Calu3 (cell line): Measurements from ENCODE around the gene SH3BP1. TPM values are rescaled to one million over a fixed set of nuclear protein-coding genes. Genes with fewer than 3 reads are reported as not detected.

Experiments
- BruUV-seq: library from RNA; stranded (reverse); fragments of 400-500 nt; replicated peaks from 2 replicates; lab custom pipeline; 2021; lab: Mats Ljungman, UMichigan
- CTCF ChIA-PET: fragments of 300-600 bp; sonication (Branson Sonifier 250); formaldehyde crosslinking; loops from one replicate; lab custom pipeline; 2022; ENCODE audit warnings: antibody characterized with exemption; lab: Charles Lee
- DNase-seq: peaks from one replicate; pipeline ENCODE4 v3.0.0; 2022
- H3K27ac Mint-ChIP-seq: one replicate; pipeline ENCODE4 v1.8.0; 2022; ENCODE audit warnings: mixed read lengths; ENCODE audit not compliant: unreplicated experiment
- H3K27me3 Mint-ChIP-seq: one replicate; pipeline ENCODE4 v1.8.0; 2022; ENCODE audit warnings: mixed read lengths; ENCODE audit not compliant: unreplicated experiment
- H3K36me3 Mint-ChIP-seq: one replicate; pipeline ENCODE4 v1.8.0; 2022; ENCODE audit warnings: mild to moderate bottlenecking, moderate library complexity, mixed read lengths; ENCODE audit not compliant: insufficient read depth, unreplicated experiment
- H3K4me1 Mint-ChIP-seq: one replicate; pipeline ENCODE4 v1.8.0; 2022; ENCODE audit warnings: mild to moderate bottlenecking, low read depth, mixed read lengths; ENCODE audit not compliant: unreplicated experiment
- H3K4me3 Mint-ChIP-seq: one replicate; pipeline ENCODE4 v1.8.0; 2022; ENCODE audit warnings: mild to moderate bottlenecking, low read depth, moderate library complexity, mixed read lengths; ENCODE audit not compliant: unreplicated experiment
- H3K9me3 Mint-ChIP-seq: one replicate; pipeline ENCODE4 v1.8.0; 2022; ENCODE audit warnings: low read depth, mixed read lengths; ENCODE audit not compliant: unreplicated experiment
- CTCF ChIP-seq: fragments of 200-600 bp; IDR thresholded peaks from one replicate; pipeline ENCODE4 v1.8.0; 2022; ENCODE audit warnings: antibody characterized with exemption; ENCODE audit not compliant: unreplicated experiment
- intact Hi-C: fragments of 100-400 bp; cut with micrococcal nuclease; formaldehyde crosslinking; loops from one replicate; pipeline ENCODE4 v1.10.0; 2022; ENCODE audit not compliant: unreplicated experiment
- total RNA-seq: library from RNA; stranded (reverse); gene quantifications from 2 replicates; pipeline ENCODE4 v1.2.3, GENCODE V29; 2022

SH3BP1 gene
- total RNA-seq, 1 experiment from 2014 or later, result 17.6 TPM

GRCh38 chr22:37633089-37633624, 6.3 kb upstream of the SH3BP1 start:
- CTCF ChIA-PET, result interaction anchor here (3.8 kb wide), 1 partner anchor 10 kb away, joined by 18 read pairs; no protein-coding TSS in a partner anchor
- peaks cover 41% of the 10 kb centered on the region for H3K36me3 Mint-ChIP-seq
- no TSS peak for BruUV-seq
- no peaks in the 10 kb centered on the region for H3K9me3 Mint-ChIP-seq
- TF ChIP-seq CTCF, result no peak
- intact Hi-C loops, result no loop called here
- no peaks in the 10 kb centered on the region for H3K4me1 Mint-ChIP-seq
- no peak for DNase-seq
- H3K27me3 Mint-ChIP-seq, result no peaks in the 10 kb centered on the region
- no peak overlapping the region for H3K27ac Mint-ChIP-seq
- no peak overlapping the region for H3K4me3 Mint-ChIP-seq

- H3K9me3 Mint-ChIP-seq, result no peaks in the 10 kb centered on the region
- peaks cover 45% of the 10 kb centered on the region for H3K36me3 Mint-ChIP-seq
- intact Hi-C loops, result no loop called here
- no TSS peak for BruUV-seq
- H3K4me3 Mint-ChIP-seq, result no peak overlapping the region
- H3K4me1 Mint-ChIP-seq, result peaks cover 6% of the 10 kb centered on the region
- no peak for DNase-seq
- H3K27ac Mint-ChIP-seq, result no peak overlapping the region
- no peak for TF ChIP-seq CTCF
- H3K27me3 Mint-ChIP-seq, result no peaks in the 10 kb centered on the region
- CTCF ChIA-PET, result interaction anchor here (3.8 kb wide), 1 partner anchor 9 kb away, joined by 18 read pairs; no protein-coding TSS in a partner anchor
Measured at GRCh38 chr22:37633625-37634416, 5.6 kb upstream of the SH3BP1 start.

- H3K4me1 Mint-ChIP-seq, result peaks cover 9% of the 10 kb centered on the region
- no TSS peak for BruUV-seq
- DNase-seq, result no peak
- no peak overlapping the region for H3K27ac Mint-ChIP-seq
- no peaks in the 10 kb centered on the region for H3K9me3 Mint-ChIP-seq
- TF ChIP-seq CTCF, result no peak
- CTCF ChIA-PET, result interaction anchor here (0.6 to 3.8 kb wide), 2 partner anchors 9 to 52 kb away, joined by 3 to 18 read pairs; partner anchors contain the start of gene NOL12
- peaks cover 46% of the 10 kb centered on the region for H3K36me3 Mint-ChIP-seq
- intact Hi-C loops, result no loop called here
- H3K4me3 Mint-ChIP-seq, result no peak overlapping the region
- no peaks in the 10 kb centered on the region for H3K27me3 Mint-ChIP-seq
Measured at GRCh38 chr22:37634417-37634924, 5.0 kb upstream of the SH3BP1 start.

GRCh38 chr22:37635157-37635556, 4.3 kb upstream of the SH3BP1 start:
- intact Hi-C loops, result no loop called here
- Mint-ChIP-seq H3K4me1 (peaks cover 9% of the 10 kb centered on the region), H3K27me3 (no peaks in the 10 kb centered on the region), H3K4me3 (no peak overlapping the region), H3K27ac (no peak overlapping the region), H3K36me3 (peaks cover 51% of the 10 kb centered on the region), H3K9me3 (no peaks in the 10 kb centered on the region)
- no peak for TF ChIP-seq CTCF
- BruUV-seq, result no TSS peak
- CTCF ChIA-PET, result interaction anchor here (3.8 kb wide), 1 partner anchor 8 kb away, joined by 18 read pairs; no protein-coding TSS in a partner anchor
- no peak for DNase-seq
